ENCODE measurements around the gene HCRTR1.
A peak's percentile ranks its signal among the peaks of the same experiment; 100 is the strongest.

Gene HCRTR1

DNA sequence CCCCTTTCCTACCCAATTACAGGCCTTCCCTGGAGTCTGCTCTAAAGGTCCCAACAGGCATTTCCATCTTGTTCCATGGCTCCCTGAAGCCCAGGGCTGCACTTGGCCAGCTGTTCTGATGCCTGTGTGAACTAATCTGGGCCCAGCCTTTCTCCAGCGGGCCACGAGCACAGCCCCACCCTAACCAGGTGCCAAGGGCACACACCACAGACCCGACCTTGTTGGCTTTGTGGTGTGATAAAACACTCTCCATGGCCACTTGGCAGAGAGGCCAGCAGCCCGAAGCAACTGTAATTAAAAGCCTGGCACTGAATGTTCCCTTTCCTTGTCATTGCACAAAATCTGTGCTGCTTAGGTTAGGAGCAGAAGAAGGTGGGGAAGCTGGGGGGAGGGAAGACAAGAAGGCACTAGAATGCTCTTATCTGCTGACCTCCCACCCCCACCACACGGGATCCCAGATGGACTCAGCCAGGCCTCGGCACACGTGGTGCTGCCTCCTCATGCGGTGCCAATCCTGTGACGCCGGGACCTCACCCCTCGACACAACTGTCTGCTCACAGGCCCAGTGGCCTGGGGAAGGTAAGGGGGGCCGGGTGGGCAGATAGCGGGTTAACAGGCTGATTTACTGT is 9.9 kb downstream of the HCRTR1 start:
- no peak for DNase-seq

DNA sequence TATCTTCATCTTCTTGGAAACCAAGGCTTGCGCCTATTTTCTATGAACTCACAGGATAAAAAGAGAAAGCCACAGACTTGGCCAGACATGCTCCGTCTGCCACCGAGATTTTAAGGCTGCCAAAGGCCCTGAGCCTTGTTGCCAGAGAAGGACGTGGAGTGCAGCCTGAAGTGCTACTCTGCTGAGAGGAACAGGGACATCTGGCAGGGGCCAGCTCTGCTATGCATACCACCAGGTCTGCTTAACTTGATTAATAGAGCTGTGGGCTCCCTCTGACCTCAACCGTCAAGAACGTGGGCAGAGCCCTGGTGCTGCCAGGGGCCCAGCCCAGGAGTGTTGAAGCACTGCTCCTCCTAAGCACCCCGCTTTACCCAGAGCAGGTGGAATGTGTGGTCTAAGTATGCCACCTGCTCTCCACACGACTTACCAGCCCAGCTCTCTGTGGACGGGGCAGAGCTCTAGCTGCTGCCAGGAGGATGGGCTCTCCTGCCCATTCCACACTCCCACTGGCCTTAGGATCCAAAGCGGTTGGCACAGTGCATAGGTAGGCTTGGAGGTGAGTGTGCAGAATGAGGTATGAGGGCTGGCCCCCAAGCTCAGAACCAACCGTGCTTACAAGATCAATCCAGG is 10.6 kb downstream of the HCRTR1 start:
- no peak for DNase-seq

DNA sequence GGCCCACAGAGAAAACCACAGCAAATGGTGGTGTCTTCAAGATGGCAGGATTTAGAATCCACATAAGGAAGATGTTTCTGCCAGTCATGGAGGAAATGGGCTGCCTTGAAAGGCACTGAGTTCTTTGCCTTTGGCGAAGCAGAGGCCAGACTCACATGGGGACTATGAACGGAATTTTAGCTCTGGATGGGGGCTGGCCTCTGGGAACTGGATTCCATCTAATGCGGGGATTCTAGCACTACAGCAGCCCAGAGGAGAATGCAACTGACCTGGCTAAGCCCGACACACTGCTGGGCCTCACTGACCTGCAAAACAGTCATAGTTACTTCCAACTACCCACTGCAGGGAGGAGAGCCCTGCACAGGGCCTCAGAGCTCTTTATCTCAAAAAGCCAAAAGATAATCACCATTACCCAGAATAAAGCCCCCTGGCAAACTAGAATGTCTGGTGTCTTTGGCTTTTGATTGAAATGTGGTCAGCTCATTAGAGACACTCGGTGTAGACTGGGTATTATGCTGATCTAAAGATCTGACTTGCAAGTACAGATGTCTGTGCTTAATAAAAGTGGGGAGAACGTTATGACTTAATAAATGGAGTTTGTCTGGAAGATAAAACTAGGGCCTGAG is 11.6 kb downstream of the HCRTR1 start:
- DNase-seq = no peak

- no peak for DNase-seq
Measured at GRCh38 chr1:31632649-31633048, 15.2 kb downstream of the HCRTR1 start.

GRCh38 chr1:31633117-31633516 is 15.6 kb downstream of the HCRTR1 start:
- peak; percentile 31 for DNase-seq

- no peak for DNase-seq
Measured at GRCh38 chr1:31637915-31638673, 20.6 kb downstream of the HCRTR1 start.

GRCh38 chr1:31639543-31639942 is 22.1 kb downstream of the HCRTR1 start:
- DNase-seq = no peak

GRCh38 chr1:31640179-31640578 is 22.7 kb downstream of the HCRTR1 start:
- DNase-seq = no peak

DNA sequence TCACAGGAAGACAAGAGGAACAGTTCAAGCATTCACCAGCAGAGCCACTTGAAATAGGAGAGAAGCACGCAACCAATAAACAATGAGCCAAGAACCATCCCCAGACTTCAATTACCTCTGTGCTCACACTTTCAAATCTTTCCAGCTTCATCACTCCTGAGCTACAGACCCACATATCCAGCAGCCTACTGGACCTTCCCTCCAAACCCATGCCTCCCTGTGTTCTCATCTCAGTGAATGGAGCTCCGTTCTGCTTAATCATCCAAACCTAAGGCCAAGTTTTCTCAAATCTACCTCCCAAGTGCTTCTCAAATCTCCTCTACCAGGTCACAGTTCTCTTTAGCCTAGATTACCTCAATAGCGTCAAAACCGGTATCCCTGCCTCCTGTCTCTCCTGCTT is 23.5 kb downstream of the HCRTR1 start:
- DNase-seq = no peak

DNA sequence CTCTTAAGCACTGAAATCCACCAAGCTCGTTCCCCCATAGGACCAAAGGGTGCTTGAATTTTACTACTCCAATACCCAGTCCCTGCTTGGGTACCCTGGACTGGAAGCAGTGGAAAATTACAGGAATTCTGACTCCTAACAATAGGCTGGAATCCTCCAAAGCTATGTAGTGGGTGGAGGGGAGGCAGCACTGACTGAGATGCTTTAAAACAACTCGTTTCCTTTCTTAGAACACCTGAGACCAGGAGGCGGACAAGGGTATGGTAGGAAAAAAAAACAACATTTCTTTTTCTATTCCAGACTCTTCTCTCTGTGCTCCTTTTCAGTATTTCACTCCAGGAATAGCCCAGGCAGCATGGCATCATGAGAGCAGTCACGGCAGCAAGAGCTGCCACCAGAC is 24.9 kb downstream of the HCRTR1 start:
- no peak for DNase-seq

DNA sequence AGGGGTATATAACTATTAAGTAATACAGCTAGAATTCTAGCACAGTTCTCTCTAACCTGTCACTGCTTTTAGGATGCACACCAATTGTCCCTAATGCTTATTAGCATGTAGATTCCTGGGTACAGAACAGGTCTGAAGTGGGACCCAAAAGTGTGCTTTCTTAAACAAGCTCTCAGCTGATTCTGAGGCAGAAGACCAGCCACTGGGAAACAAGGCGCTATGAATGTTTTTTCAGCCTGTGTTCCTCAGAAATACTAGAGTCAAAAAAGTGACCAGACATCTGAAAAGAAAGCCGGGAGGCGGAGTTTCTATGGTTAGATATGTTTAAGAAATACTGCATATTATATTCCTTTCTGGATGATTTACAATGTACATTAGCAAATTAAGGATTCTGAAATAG is 25.4 kb downstream of the HCRTR1 start:
- DNase-seq = no peak

- no peak for DNase-seq
Measured at GRCh38 chr1:31643976-31644559, 26.6 kb downstream of the HCRTR1 start.

- DNase-seq = peak; percentile 100
Measured at GRCh38 chr1:31644560-31645273, 27.2 kb downstream of the HCRTR1 start, which contains the start of gene PEF1. Gene PEF1 (minus strand): TSS chr1:31644876. CDS start chr1:31644864, 12 bp downstream.

DNA sequence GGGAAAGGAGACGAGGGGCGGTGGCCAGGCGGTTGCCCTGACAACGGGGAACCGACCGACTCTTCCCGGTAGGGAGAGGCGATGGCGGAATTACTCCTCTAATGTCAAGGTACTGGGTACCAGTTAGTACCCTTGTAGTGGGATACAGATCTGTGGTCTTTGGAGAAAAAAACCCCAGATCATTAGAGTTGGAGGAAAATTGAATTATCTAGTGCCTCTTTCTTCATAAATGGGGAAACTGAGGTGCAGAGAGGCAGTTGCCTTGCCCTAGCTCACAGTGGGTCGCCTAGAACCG is 27.7 kb downstream of the HCRTR1 start:
- no peak for DNase-seq

DNA sequence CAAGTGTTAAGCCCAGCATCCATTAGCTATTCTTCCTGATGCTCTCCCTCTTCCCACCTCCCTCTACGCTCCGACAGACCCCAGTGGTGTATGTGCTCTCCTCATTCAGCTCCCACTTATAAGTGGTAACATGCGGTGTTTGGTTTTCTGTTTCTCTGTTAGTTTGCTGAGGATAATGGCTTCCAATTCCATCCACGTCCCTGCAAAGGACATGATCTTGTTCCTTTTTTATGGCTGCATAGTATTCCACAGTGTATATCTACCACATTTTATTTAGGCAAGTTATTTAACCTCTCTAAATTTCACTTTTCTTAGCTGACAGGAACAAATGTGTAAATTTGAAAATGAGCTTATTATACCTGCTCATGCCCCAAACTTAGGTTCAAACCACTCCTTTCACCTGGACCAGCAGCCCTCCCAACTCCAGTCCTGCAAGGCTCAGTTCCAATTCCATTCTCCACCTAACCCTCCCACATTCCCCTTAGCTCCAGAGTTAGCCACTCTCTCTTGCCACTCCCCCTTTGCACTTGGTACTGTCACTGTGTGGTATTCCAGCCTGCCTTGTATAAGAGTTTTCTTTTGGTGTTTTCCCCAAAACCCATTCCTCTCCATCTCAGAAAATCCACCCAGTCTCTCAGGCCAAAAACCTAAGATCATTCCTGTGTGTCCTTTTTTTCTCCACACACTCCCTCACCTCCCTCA is 28.9 kb downstream of the HCRTR1 start:
- DNase-seq = no peak

DNA sequence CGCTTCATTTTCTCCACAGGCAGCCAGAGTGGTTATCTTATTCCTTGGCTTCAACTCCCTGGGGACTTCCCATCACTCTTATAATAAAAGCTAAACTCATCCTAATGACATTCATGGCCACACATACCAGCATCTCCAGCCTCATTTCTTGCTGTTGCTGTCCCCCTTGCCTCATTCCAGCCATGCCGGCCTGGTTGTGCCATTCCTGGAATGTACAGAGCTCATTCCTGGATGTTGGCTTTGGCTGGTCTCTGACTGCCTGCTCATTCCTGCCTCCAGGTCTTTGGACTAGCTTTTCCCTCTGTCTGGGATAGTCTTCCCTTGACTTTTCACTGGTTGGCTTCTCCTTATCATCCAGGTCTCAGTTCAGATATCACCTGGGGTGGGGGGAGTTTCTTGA is 29.6 kb downstream of the HCRTR1 start:
- DNase-seq = no peak

DNA sequence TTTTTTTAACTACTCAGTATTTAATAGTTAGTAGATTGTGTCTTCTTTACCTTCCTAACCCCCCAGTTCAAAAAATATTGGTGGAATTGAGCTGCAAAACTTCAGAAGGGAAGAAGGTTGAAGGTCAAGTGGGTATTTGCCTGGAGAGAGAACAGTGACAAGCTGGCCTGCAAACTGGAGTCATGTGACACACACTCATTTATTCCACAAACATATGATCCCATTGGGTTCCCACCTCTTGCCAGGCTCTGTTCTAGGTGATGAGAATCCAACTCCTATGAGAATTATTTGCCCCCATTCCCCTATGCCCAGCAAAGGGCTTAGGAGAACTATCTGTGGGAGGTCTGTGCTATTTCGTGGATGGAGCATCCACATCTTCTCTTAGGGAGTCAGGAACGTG is 30.7 kb downstream of the HCRTR1 start:
- no peak for DNase-seq

GRCh38 chr1:31648641-31649357 is 31.3 kb downstream of the HCRTR1 start:
- DNase-seq = no peak

DNA sequence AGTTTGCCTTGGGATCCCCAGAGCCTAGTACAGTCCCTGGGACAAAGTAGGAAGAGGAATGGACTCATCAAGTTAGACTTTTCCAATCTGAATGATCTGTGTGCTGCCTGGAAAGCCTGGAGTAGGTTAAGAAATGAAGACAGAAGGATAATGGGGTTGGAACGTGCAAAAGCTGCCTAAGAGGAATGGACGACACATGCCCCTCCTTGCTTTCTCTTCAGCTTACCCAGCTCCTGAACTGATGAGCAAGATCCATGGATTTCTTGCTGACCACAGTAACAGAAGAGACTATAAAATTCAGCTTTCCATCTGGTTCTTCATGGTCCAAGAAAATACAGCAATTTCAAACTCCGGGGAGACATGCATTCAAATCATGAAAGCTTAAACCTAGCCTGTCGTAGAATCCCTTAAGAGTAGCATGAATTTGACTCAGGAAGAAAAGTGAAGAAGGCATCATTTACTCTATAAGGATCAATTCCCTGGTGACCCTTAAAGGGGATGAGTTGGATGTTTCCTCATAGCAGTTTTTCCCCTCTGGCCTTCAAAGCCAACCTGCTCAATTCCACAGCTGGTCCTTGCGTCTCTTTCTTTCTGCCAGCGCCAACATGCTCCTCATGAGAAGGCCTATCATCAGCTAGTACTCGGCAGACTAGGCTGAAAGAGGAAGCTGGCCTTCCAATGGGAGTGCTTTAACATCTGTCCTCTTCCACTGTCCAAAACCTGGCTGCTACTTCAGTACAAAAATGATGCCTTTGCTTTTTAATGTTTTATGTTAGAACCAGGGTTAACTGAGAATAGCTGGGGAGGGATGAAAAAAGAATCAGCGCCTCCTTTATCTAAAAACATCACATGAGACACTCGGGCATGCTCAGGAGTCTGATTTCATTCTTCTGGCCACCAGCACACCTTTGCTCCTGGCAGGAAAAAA is 32.9 kb downstream of the HCRTR1 start:
- no peak for DNase-seq

- DNase-seq = no peak
Measured at GRCh38 chr1:31651089-31651420, 33.6 kb downstream of the HCRTR1 start.

GRCh38 chr1:31651766-31652165 is 34.3 kb downstream of the HCRTR1 start:
- DNase-seq = no peak
